RWPE1 (cell line): Measurements from ENCODE around the gene ZNF621.

Experiments
- CTCF ChIA-PET: fragments of 350-600 bp; sonication (Branson Sonifier 250); formaldehyde crosslinking; extraction: SDS; loops from one replicate; lab custom pipeline; 2021; lab: Yijun Ruan, JAX
- POLR2A ChIA-PET: fragments of 400-600 bp; formaldehyde crosslinking; extraction: SDS; loops from one replicate; lab custom pipeline; 2020; ENCODE audit warnings: antibody characterized with exemption; ENCODE audit not compliant: low non-redundant PET; lab: Yijun Ruan, JAX
- DNase-seq: peaks from one replicate; pipeline ENCODE4 v3.0.0; 2012; ENCODE audit warnings: low spot score
- H3K27ac ChIP-seq: fragments of 450-650 bp; 2 replicates; pipeline ENCODE4 v1.5.1; 2017
- CTCF ChIP-seq: fragments of 450-650 bp; conservative IDR thresholded peaks from 2 replicates; pipeline ENCODE4 v1.5.1; 2017; ENCODE audit warnings: low read depth, mild to moderate bottlenecking

The ZNF621 gene

DNA sequence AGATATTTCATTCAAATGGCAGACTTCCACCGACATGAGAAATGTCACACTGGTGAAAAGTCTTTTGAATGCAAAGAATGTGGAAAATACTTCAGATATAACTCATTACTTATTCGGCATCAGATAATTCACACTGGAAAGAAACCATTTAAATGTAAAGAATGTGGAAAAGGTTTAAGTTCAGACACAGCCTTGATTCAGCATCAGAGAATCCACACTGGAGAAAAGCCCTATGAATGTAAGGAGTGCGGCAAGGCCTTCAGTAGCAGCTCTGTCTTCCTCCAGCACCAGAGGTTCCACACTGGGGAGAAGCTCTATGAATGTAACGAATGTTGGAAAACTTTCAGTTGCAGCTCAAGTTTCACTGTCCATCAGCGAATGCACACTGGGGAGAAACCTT lies 8.6 kb upstream of the ZNF621 start:
- ChIA-PET POLR2A (no interaction called here), CTCF (no interaction called here)
- no peak overlapping the region for H3K27ac ChIP-seq
- no peak for TF ChIP-seq CTCF
- DNase-seq, result no peak

DNA sequence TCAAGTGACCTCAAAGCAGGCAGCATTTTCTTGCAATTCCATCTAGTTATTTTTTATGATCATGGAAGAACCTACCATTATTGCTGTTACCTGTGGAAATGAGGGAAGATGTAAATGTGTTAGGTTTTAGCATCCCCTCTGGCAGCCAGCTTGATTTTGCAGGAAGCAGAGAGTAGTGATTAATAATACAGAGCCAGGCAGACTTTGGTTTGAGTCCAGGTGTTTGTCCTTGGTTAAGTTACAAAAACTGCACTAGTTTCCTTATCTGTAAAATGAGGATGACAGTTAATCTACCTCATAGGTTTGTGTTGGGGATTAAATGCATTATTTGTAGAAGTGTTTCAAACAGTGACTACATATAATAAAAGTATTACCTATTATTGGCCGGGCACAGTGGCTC lies 6.7 kb upstream of the ZNF621 start:
- ChIA-PET POLR2A (no interaction called here), CTCF (no interaction called here)
- H3K27ac ChIP-seq, result no peak overlapping the region
- DNase-seq, result no peak
- no peak for TF ChIP-seq CTCF

GRCh38 chr3:40518848-40519247 lies 5.9 kb upstream of the ZNF621 start:
- ChIA-PET CTCF (interaction anchor here (0.6 kb wide), 1 partner anchor 11 kb away, joined by 6 read pairs; no protein-coding TSS in a partner anchor), POLR2A (no interaction called here)
- no peak for DNase-seq

GRCh38 chr3:40521254-40521653 lies 3.5 kb upstream of the ZNF621 start:
- no peak overlapping the region for H3K27ac ChIP-seq
- DNase-seq, result no peak
- POLR2A ChIA-PET, result no interaction called here
- no peak for TF ChIP-seq CTCF
- CTCF ChIA-PET, result no interaction called here

More at GRCh38 chr3:40518848-40519247, 5.9 kb upstream of the ZNF621 start:
- TF ChIP-seq CTCF, result no peak
- H3K27ac ChIP-seq, result no peak overlapping the region

DNA sequence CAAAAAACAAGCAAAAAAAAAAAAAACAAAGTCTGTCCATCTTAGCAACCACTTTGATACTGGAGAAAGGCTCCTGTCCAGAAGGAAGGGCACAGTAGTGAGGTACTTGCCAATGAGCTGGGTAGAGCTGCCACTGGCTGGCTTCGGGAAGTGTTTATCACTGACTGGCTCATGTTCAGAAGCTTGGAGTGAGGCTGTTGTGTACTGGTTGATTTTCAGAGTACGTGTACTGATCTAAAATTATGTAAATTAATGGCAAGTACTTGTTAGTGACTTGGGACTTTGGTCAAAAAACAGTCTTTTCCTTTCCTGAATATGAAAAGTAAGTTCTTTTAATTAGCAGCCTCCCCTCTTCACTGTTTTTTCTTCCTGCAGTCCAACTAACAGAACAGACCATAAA lies 979 bp upstream of the ZNF621 start:
- DNase-seq, result no peak
- CTCF ChIA-PET, result no interaction called here
- H3K27ac ChIP-seq, result no peak overlapping the region
- TF ChIP-seq CTCF, result no peak
- POLR2A ChIA-PET, result interaction anchor here (0.7 to 1.5 kb wide), 2 partner anchors 67 to 125 kb away, joined by 3 to 7 read pairs; partner anchors contain the start of gene RPL14

DNA sequence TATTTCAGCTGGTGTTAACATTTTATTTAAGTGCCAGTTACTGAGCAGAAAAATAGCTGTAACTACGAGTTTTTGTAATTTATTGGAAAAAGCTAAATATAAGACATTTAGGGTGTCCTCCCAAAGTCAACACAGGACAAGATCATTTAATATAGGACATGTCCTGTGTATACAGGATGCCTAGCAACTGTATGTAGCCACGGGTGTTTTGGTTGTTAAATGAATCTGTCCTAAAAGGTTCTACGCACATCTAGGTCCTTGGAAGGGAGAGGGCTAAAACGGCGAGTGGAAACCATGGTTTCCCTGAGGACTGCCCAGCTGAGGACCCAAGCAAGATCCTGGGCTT lies 565 bp upstream of the ZNF621 start:
- no peak for TF ChIP-seq CTCF
- ChIA-PET CTCF (interaction anchor here (0.7 kb wide), 1 partner anchor 127 kb away, joined by 3 read pairs; no protein-coding TSS in a partner anchor), POLR2A (interaction anchor here (1.5 kb wide), 1 partner anchor 67 kb away, joined by 3 read pairs; the partner anchor contains the start of gene RPL14)
- DNase-seq, result no peak
- H3K27ac ChIP-seq, result peak overlapping the region; percentile 80
